A549 (cell line): Measurements from ENCODE around the gene ABCA7. TPM values are rescaled to one million over a fixed set of nuclear protein-coding genes. Genes with fewer than 3 reads are reported as not detected.

ENCODE experiments used
- ATAC-seq, 2 experiments: fragments of 200-7000 bp in 1 of 2; fragments of >200 bp in 1 of 2; cut with Nextera tagmentation in 1 of 2; cut with Tn5 transposase in 1 of 2; 3 replicates each; pipeline versions ENCODE4 v1.8.0 to v1.9.1; 2018 to 2020; ENCODE audit warnings: mild to moderate bottlenecking in 1 of 2, moderate library complexity in 1 of 2
- CTCF ChIA-PET: fragments of 300-600 bp; sonication (Branson Sonifier 250); formaldehyde crosslinking; extraction: SDS; loops from one replicate; lab custom pipeline; 2021; ENCODE audit warnings: antibody characterized with exemption, inconsistent platforms; lab: Yijun Ruan, JAX
- POLR2A ChIA-PET: fragments of 350-600 bp; formaldehyde crosslinking; extraction: SDS; loops from one replicate; lab custom pipeline; 2021; ENCODE audit warnings: antibody characterized with exemption, inconsistent platforms; lab: Yijun Ruan, JAX
- DNase-seq, 2 experiments: peaks; one replicate each; pipeline versions ENCODE4 v3.0.0 to v3.0.0-alpha.2; 2011 to 2016; ENCODE audit warnings: low read depth in 1 of 2, low spot score in 1 of 2
- FAIRE-seq: peaks from 2 replicates; lab custom pipeline; 2011; peaks lifted over from hg19 to GRCh38; lab: Jason Lieb, UNC
- H3K27ac ChIP-seq, 2 experiments: fragments of >200 bp; sonication (Bioruptor Twin); formaldehyde crosslinking; 3 replicates each; pipeline ENCODE4 v1.5.1; 2016 to 2017
- H3K4me1 ChIP-seq: fragments of >200 bp; sonication (Bioruptor Twin); formaldehyde crosslinking; 3 replicates; pipeline ENCODE4 v1.6.1; 2016
- H3K4me2 ChIP-seq: fragments of >200 bp; sonication (Bioruptor Twin); formaldehyde crosslinking; 3 replicates; pipeline ENCODE4 v1.6.1; 2016
- H3K4me3 ChIP-seq: fragments of >200 bp; sonication (Bioruptor Twin); formaldehyde crosslinking; 3 replicates; pipeline ENCODE4 v1.5.1; 2016
- H3K9me3 ChIP-seq: fragments of >200 bp; sonication (Bioruptor Twin); formaldehyde crosslinking; 3 replicates; pipeline ENCODE4 v1.6.1; 2016
- EP300 ChIP-seq, 2 experiments: fragments of >200 bp; sonication (Bioruptor Twin); formaldehyde crosslinking; IDR thresholded peaks; 2 replicates in 1 of 2; 3 replicates in 1 of 2; pipeline ENCODE4 v1.6.1; 2016 to 2017
- FOSL2 ChIP-seq, 2 experiments: fragments of 450-650 bp in 1 of 2; fragments of >200 bp in 1 of 2; sonication (Bioruptor Twin) in 1 of 2; formaldehyde crosslinking; IDR thresholded peaks; 2 replicates each; pipeline versions ENCODE4 v1.5.0 to v1.6.1; 2016 to 2020; ENCODE audit warnings: mild to moderate bottlenecking in 1 of 2, moderate library complexity in 1 of 2
- FOXS1 ChIP-seq: fragments of 250-450 bp; sonication (Bioruptor Pico); IDR thresholded peaks from 2 replicates; pipeline ENCODE4 v1.5.0; 2020; ENCODE audit warnings: mild to moderate bottlenecking, moderate library complexity
- HOXA7 ChIP-seq: fragments of 250-450 bp; sonication (Bioruptor Pico); IDR thresholded peaks from 2 replicates; pipeline ENCODE4 v1.5.0; 2020; ENCODE audit warnings: mild to moderate bottlenecking, moderate library complexity
- NR3C1 ChIP-seq: fragments of >200 bp; sonication (Bioruptor Twin); formaldehyde crosslinking; IDR thresholded peaks from 3 replicates; pipeline ENCODE4 v1.6.1; 2017
- POLR2AphosphoS2 ChIP-seq: conservative IDR thresholded peaks from 2 replicates; pipeline ENCODE4 v1.6.1; 2012; ENCODE audit warnings: low read length, improper control_type of control experiment, inconsistent platforms
- RFX5 ChIP-seq: fragments of 450-650 bp; IDR thresholded peaks from 2 replicates; pipeline ENCODE4 v1.7.1; 2014; ENCODE audit warnings: antibody characterized with exemption, mild to moderate bottlenecking, moderate library complexity
- SMC3 ChIP-seq: fragments of >200 bp; sonication (Bioruptor Twin); formaldehyde crosslinking; IDR thresholded peaks from 3 replicates; pipeline ENCODE4 v1.6.1; 2018; ENCODE audit warnings: inconsistent platforms
- SREBF2 ChIP-seq: fragments of 450-650 bp; IDR thresholded peaks from 2 replicates; pipeline ENCODE4 v1.6.1; 2014; ENCODE audit warnings: mild to moderate bottlenecking, moderate library complexity
- ZSCAN20 ChIP-seq: fragments of 250-450 bp; sonication (Bioruptor Pico); IDR thresholded peaks from 2 replicates; pipeline ENCODE4 v1.8.0; 2022; ENCODE audit warnings: mild to moderate bottlenecking, moderate library complexity
- WGBS: methylation state at CpG from one replicate; pipeline ENCODE4 v1.1.6; 2017; ENCODE audit errors: missing lambda C conversion rate; 5-methylcytosine and 5-hydroxymethylcytosine counted together
- polyA plus RNA-seq, 4 experiments: library from polyadenylated mRNA; depleted of rRNA in 3 of 4; stranded (reverse); fragments of >200 nt; fragmentation: RNase III in 1 of 4; extraction: RNeasy Plus Mini Kit Qiagen cat#74134 plus additional on column Dnase treatment in 1 of 4; gene quantifications; 2 replicates in 3 of 4; 3 replicates in 1 of 4; pipeline ENCODE4 v1.2.3, GENCODE V29; 2011 to 2017
- TF ChIP-seq, protein P1 (sequence below): fragments of >200 bp; sonication (Bioruptor Twin); formaldehyde crosslinking; IDR thresholded peaks from 3 replicates; pipeline ENCODE4 v1.6.1; 2016

Gene ABCA7
- polyA plus RNA-seq, 2 of the 4 experiments (the other 2 are of a cell fraction): 5.0 to 13.5 TPM

DNA sequence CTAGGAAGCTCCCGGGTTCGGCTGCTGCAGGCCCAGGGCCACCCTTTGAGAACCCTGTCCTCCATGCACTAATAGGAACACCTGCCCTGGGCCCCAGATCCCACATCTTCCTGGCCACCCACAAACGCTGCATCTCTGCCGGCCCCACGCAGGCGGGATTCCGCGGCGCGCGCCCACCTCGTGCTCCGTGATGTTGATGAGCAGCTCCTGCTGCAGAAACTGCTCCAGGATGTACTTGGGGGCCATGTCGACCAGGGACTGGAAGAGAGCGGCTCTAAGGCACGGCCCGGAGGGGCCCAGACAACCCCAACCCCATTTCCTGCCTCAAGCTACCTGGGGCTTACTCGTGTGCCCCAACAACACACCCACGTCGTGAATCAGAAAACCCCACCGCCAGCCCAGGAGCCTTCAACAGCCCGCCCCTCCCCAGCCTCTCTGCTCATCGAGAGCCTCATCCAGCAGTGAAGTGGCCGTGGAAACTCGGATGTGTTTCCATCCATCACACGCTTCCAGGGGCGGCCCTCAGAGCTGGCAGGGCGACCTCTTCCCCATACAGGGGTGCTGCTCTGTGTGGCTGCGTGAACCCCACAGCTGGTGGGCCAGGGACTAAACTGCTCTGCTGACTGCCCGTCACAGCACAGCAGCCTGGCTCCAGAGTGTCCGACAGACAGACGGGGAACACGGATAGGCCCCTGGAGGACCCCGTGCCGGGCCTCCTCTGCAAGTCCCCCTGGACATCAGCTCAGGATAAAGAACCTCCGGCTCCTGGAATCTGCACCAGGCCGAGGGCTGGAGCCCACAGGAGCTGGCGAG is 51.0 kb downstream of the ABCA7 start:
- H3K4me1 ChIP-seq: peaks cover 12% of the 10 kb centered on the region
- H3K4me3 ChIP-seq: no peak overlapping the region
- H3K4me2 ChIP-seq: no peak overlapping the region
- CTCF ChIA-PET: interaction anchor here (1.5 to 1.9 kb wide), 3 partner anchors 26 to 103 kb away, joined by 4 to 8 read pairs (median 5); no protein-coding TSS in a partner anchor
- no peak for ATAC-seq
- DNase-seq: no peak
- 93% methylated on average over 6 of the region's 38 CpGs for WGBS
- no peak for FAIRE-seq
- no peak overlapping the region for H3K27ac ChIP-seq
- H3K9me3 ChIP-seq: no peaks in the 10 kb centered on the region
- TF ChIP-seq SREBF2 (no peak), ZSCAN20 (CRISPR knock-in tag) (no peak), RFX5 (no peak), HOXA7 (no peak)
- POLR2A ChIA-PET: no interaction called here

DNA sequence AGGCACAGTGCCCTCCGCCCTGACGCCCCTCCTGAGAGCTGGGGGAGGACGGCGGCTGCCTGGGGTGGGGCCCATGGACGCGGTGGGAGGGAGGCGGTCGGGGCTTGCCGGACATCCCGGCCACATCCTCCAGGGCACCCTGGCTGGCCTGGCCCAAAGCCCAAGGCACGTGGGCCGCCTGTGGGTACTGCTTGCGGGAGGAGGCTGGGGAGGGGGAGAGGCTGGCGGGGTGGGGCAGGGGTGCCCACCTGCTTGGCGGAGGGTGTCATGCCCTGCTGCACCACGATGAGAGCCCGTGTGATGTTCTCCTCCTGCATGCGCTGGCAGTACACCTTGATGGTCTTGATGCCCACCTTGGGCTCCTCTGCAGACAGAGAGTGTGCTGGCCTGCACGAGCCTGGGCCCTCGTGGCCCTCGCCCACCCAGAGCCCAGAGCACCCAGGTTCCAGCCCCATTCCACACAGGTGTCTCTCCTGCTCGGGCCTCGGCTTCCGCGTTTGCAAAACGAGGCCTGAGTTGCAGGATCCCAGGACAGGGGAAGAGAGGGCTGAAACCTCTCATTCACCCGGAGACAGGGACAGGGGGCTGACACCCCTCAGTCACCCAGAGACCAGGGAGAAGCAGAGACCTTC is 51.8 kb downstream of the ABCA7 start:
- DNase-seq (no peak), ATAC-seq (no peak), FAIRE-seq (no peak)
- TF ChIP-seq FOSL2 (IDR thresholded peaks at IDR 0.05) (no peak), FOSL2 (CRISPR knock-in tag; IDR thresholded peaks at IDR 0.05) (no peak), EP300 (IDR thresholded peaks at IDR 0.05) (no peak), SMC3 (no peak)
- TF ChIP-seq, protein P1, sequence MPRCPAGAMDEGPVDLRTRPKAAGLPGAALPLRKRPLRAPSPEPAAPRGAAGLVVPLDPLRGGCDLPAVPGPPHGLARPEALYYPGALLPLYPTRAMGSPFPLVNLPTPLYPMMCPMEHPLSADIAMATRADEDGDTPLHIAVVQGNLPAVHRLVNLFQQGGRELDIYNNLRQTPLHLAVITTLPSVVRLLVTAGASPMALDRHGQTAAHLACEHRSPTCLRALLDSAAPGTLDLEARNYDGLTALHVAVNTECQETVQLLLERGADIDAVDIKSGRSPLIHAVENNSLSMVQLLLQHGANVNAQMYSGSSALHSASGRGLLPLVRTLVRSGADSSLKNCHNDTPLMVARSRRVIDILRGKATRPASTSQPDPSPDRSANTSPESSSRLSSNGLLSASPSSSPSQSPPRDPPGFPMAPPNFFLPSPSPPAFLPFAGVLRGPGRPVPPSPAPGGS: no peak
- no CpG with 5 or more reads among the region's 27 CpGs for WGBS
- Histone ChIP-seq H3K4me2 (no peak overlapping the region), H3K4me1 (peaks cover 12% of the 10 kb centered on the region), H3K4me3 (no peak overlapping the region), H3K9me3 (no peaks in the 10 kb centered on the region), H3K27ac (no peak overlapping the region)
- ChIA-PET POLR2A (no interaction called here), CTCF (interaction anchor here (1.5 to 1.9 kb wide), 3 partner anchors 27 to 102 kb away, joined by 4 to 8 read pairs (median 5); no protein-coding TSS in a partner anchor)

DNA sequence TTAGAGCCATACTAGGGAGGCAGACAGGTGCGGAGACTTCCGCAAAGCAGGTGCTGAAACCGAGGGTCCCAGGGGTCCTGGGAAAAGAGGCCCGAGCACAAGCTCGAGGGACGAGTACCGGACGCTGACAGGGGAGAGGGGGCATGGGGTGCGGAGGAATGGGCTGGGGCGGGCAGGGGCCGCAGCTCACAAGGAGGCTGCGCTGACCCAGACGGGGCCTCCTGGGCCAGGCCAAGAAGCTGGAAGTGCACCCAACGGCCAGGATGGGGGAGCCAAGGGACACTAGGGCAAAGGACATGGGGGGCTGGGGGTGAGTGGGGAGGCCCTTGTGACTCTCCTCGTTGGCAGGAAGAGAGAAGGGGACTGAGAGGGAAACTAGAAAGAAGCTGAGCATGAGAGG is 53.4 kb downstream of the ABCA7 start:
- Histone ChIP-seq H3K4me2 (peak overlapping the region; percentile 93), H3K4me1 (peaks cover 23% of the 10 kb centered on the region), H3K27ac (0 out of 6 replicates have a peak overlapping the region, but pooled peaks of 1 of the 2 experiments have one; percentile 35), H3K4me3 (no peak overlapping the region), H3K9me3 (no peaks in the 10 kb centered on the region)
- POLR2A ChIA-PET: interaction anchor here (1.1 kb wide), 1 partner anchor 19 kb away, joined by 3 read pairs; no protein-coding TSS in a partner anchor
- no peak for TF ChIP-seq POLR2AphosphoS2
- CTCF ChIA-PET: interaction anchor here (0.7 to 2.5 kb wide), 6 partner anchors 10 to 170 kb away, joined by 3 to 10 read pairs (median 3); no protein-coding TSS in a partner anchor
- DNase-seq (no peak), ATAC-seq (no peak), FAIRE-seq (no peak)
- 88% methylated on average over 11 of the region's 15 CpGs for WGBS

DNA sequence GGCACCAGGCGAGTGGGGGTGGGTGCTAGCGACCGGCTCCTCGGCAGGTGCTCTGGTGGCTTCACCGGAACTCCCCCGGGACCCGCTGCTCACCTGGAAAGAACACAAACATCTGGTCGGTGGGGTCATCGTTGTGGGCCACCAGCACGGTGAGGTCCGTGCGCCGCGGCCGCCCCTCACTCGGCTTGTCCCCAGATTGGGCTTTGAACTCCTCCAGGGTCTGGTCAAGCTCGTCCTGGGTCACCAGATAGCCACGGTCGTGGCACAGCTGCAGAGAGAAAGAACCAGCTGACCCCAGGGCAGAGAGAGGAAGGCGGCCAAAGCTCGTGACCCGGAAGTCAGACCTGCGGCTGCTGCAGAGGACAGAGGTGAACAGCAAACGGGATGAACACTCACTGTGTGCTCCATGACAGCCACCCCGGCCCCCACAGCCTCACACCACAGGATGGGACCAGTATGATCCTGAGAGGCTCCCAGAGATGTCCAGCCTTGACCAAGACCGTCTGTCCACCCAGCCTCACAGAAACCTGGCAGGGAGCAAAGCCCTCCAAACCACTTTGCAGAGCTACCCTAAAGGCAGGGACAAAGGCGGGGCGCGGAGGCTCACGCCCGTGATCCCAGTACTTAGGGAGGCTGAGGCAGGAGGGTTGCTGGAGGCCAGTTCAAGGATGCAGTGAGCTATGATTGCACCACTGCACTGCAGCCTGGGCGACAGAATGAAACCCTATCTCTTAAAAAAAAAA is 54.1 kb downstream of the ABCA7 start:
- Histone ChIP-seq H3K4me3 (peak overlapping the region; percentile 80), H3K4me2 (peak overlapping the region; percentile 93), H3K9me3 (no peaks in the 10 kb centered on the region), H3K4me1 (peaks cover 29% of the 10 kb centered on the region), H3K27ac (peak overlapping the region; percentile 84 to 97)
- no peak for TF ChIP-seq FOXS1 (CRISPR knock-in tag)
- TF ChIP-seq NR3C1: no peak
- FAIRE-seq (no peak), ATAC-seq (no peak), DNase-seq (no peak)
- WGBS: 55% methylated on average over 18 of the region's 32 CpGs
- ChIA-PET POLR2A (interaction anchor here (0.6 to 1.1 kb wide), 3 partner anchors 11 to 85 kb away, joined by 3 to 4 read pairs (median 3); no protein-coding TSS in a partner anchor), CTCF (interaction anchor here (0.7 to 2.5 kb wide), 6 partner anchors 9 to 171 kb away, joined by 3 to 10 read pairs (median 3); no protein-coding TSS in a partner anchor)
